Measurements from ENCODE around the gene FANCI.
A peak's percentile ranks its signal among the peaks of the same experiment; 100 is the strongest.

FANCI gene

GRCh38 chr15:89201465-89202005, 42.2 kb upstream of the FANCI start (continued):
- TF ChIP-seq ZNF248 (tag by site-specific recombination; IDR thresholded peaks at IDR 0.05) (no peak), ZNF10 (tag by site-specific recombination; IDR thresholded peaks at IDR 0.05) (no peak), ZNF302 (tag by site-specific recombination; IDR thresholded peaks at IDR 0.05; ENCODE audit: low read depth) (no peak), PRDM6 (tag by site-specific recombination; IDR thresholded peaks at IDR 0.05) (no peak)

DNA sequence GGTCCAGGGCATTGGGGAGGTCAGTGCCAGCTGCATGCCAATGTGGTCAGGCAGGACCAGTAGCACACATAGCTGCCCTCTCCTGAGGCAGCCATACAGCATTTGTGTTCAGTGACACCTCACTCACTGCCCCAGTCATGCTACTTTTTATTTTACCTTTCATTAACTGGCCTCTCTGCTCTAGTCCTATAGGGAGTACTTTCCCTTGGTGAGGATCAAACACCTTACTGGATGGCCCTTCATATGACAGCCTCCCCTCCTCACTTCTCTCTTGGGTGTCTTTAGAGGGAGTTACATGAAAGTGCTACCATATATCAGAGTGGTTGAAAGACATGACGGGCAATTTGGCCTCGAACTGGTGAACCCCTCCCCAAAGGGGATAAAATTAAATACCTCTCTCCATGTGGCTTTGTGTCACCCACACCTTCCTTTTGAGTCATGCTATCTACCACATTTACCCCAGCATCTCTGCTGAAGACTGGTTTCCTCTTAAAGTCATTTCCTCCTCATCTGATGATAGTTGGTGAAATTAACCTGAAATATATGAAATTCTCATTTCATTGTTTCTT, 40.0 kb upstream of the FANCI start:
- CTCF ChIA-PET: interaction anchor here (0.6 to 0.8 kb wide), 3 partner anchors 26 to 66 kb away, joined by 3 read pairs; no protein-coding TSS in a partner anchor

DNA sequence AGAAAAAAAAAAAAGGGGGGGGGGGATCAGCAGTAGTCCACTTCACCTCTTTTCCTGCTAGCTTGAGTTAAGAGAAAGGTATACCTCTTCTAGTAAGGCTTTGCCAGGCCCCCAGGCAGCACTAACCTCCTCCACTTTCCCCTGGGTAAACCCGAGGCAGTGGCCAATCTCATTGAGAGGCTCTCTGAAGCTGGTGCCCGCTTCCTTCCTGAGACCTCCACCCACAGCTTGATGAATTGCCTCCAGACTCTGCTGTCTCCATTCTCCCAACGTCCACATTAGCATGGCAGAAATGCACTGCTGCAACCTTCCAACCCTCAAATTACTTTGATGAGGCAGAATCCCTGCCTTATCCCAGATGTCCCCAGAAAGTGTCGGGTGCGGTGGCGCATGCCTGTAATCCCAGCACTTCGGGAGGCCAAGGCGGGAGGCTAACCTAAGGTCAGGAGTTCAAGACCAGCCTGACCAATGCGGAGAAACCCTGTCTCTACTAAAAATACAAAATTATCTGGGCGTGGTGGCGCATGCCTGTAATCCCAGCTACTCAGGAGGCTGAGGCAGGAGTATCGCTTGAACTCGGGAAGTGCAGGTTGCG, 37.7 kb upstream of the FANCI start:
- Histone ChIP-seq H3K9me3 (ENCODE audit: control insufficient read depth, insufficient read depth, low read depth, low read length) (no peaks in the 10 kb centered on the region), H3K4me1 (ENCODE audit: control insufficient read depth, insufficient read depth, low read length) (no peaks in the 10 kb centered on the region), H3K4me3 (ENCODE audit: low read depth, low read length) (no peak overlapping the region), H3K27ac (ENCODE audit: extremely low read depth, low read depth, low read length) (no peak overlapping the region), H3K36me3 (ENCODE audit: control insufficient read depth in 2 of 2, insufficient read depth in 1 of 2, low read length in 2 of 2) (no peaks in the 10 kb centered on the region)
- CTCF ChIA-PET: interaction anchor here (0.5 to 2.9 kb wide), 71 partner anchors 9 to 662 kb away, joined by 3 to 64 read pairs (median 5); partner anchors contain the start of genes FANCI, POLG and RLBP1
- POLR2A ChIA-PET: interaction anchor here (0.8 to 1.8 kb wide), 6 partner anchors 9 to 129 kb away, joined by 3 to 11 read pairs (median 4); partner anchors contain the start of genes FANCI and POLG
- TF ChIP-seq SP2 (tag by site-specific recombination; IDR thresholded peaks at IDR 0.05): no peak
- TF ChIP-seq MYNN (tag by site-specific recombination; IDR thresholded peaks at IDR 0.05; ENCODE audit: borderline replicate concordance): 0 out of 2 replicates have a peak, but pooled peaks have one; percentile 9

More for the DNA sequence above, 40.0 kb upstream of the FANCI start:
- no peak overlapping the region for H3K4me3 ChIP-seq (ENCODE audit: low read depth, low read length)
- TF ChIP-seq ZNF2 (tag by site-specific recombination; IDR thresholded peaks at IDR 0.05): no peak
- no peaks in the 10 kb centered on the region for H3K9me3 ChIP-seq (ENCODE audit: control insufficient read depth, insufficient read depth, low read depth, low read length)
- no peaks in the 10 kb centered on the region for H3K36me3 ChIP-seq (ENCODE audit: control insufficient read depth in 2 of 2, insufficient read depth in 1 of 2, low read length in 2 of 2)
- H3K27ac ChIP-seq (ENCODE audit: extremely low read depth, low read depth, low read length): no peak overlapping the region
- POLR2A ChIA-PET: interaction anchor here (0.6 to 1.0 kb wide), 2 partner anchors 41 to 43 kb away, joined by 3 to 7 read pairs; no protein-coding TSS in a partner anchor
- 0 out of 2 replicates have a peak, but pooled peaks cover under 1% of the 10 kb centered on the region for H3K4me1 ChIP-seq (ENCODE audit: control insufficient read depth, insufficient read depth, low read length)

GRCh38 chr15:89206908-89207331, 36.9 kb upstream of the FANCI start:
- no peak overlapping the region for H3K4me3 ChIP-seq (ENCODE audit: low read depth, low read length)
- POLR2A ChIA-PET: interaction anchor here (0.8 to 1.8 kb wide), 6 partner anchors 9 to 128 kb away, joined by 3 to 11 read pairs (median 4); partner anchors contain the start of genes FANCI and POLG

More at GRCh38 chr15:89206908-89207331, 36.9 kb upstream of the FANCI start:
- no peak for TF ChIP-seq ZNF121 (tag by site-specific recombination; IDR thresholded peaks at IDR 0.05)
- peak; percentile 32 for TF ChIP-seq ZBTB17 (tag by site-specific recombination; IDR thresholded peaks at IDR 0.05)
- peak; percentile 41; the same call in 1 of the 2 replicates for TF ChIP-seq ZNF2 (tag by site-specific recombination; IDR thresholded peaks at IDR 0.05)
- TF ChIP-seq PRDM10 (tag by site-specific recombination; IDR thresholded peaks at IDR 0.05): 0 out of 2 replicates have a peak, but pooled peaks have one; percentile 17
- 0 out of 2 replicates have a peak, but pooled peaks have one; percentile 13 for TF ChIP-seq SP7 (tag by site-specific recombination; IDR thresholded peaks at IDR 0.05)
- peak; percentile 53; the same call in 1 of the 2 replicates for TF ChIP-seq IKZF3 (tag by site-specific recombination; IDR thresholded peaks at IDR 0.05)
- peak; percentile 68; the same call in 1 of the 2 replicates for TF ChIP-seq ZBTB48 (tag by site-specific recombination; IDR thresholded peaks at IDR 0.05)
- no peak for TF ChIP-seq ZNF658 (tag by site-specific recombination; IDR thresholded peaks at IDR 0.05)
- 0 out of 2 replicates have a peak, but pooled peaks have one; percentile 32 for TF ChIP-seq ZSCAN30 (tag by site-specific recombination; IDR thresholded peaks at IDR 0.05)
- TF ChIP-seq, protein P1, sequence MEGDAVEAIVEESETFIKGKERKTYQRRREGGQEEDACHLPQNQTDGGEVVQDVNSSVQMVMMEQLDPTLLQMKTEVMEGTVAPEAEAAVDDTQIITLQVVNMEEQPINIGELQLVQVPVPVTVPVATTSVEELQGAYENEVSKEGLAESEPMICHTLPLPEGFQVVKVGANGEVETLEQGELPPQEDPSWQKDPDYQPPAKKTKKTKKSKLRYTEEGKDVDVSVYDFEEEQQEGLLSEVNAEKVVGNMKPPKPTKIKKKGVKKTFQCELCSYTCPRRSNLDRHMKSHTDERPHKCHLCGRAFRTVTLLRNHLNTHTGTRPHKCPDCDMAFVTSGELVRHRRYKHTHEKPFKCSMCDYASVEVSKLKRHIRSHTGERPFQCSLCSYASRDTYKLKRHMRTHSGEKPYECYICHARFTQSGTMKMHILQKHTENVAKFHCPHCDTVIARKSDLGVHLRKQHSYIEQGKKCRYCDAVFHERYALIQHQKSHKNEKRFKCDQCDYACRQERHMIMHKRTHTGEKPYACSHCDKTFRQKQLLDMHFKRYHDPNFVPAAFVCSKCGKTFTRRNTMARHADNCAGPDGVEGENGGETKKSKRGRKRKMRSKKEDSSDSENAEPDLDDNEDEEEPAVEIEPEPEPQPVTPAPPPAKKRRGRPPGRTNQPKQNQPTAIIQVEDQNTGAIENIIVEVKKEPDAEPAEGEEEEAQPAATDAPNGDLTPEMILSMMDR (tag by site-specific recombination; IDR thresholded peaks at IDR 0.05): peak; percentile 74
- TF ChIP-seq ZNF266 (tag by site-specific recombination; IDR thresholded peaks at IDR 0.05; ENCODE audit: low read depth): no peak
- peak; percentile 72 for TF ChIP-seq ZNF335 (tag by site-specific recombination; conservative IDR thresholded peaks at IDR 0.05)
- peak; percentile 68 for TF ChIP-seq ZNF654 (tag by site-specific recombination; IDR thresholded peaks at IDR 0.05; ENCODE audit: low read depth)
- Histone ChIP-seq H3K36me3 (ENCODE audit: control insufficient read depth in 2 of 2, insufficient read depth in 1 of 2, low read length in 2 of 2) (no peaks in the 10 kb centered on the region), H3K9me3 (ENCODE audit: control insufficient read depth, insufficient read depth, low read depth, low read length) (no peaks in the 10 kb centered on the region), H3K4me1 (ENCODE audit: control insufficient read depth, insufficient read depth, low read length) (no peaks in the 10 kb centered on the region), H3K27ac (ENCODE audit: extremely low read depth, low read depth, low read length) (no peak overlapping the region)
- CTCF ChIA-PET: interaction anchor here (0.5 to 2.9 kb wide), 80 partner anchors 8 to 694 kb away, joined by 3 to 64 read pairs (median 5); partner anchors contain the start of genes FANCI, POLG and RLBP1

All from HEK293 (cell line).